ENCODE measurements around the gene GGPS1. TPM values are rescaled to one million over a fixed set of nuclear protein-coding genes. Genes with fewer than 3 reads are reported as not detected.
"Not testable (repeated sequence)": the region's sequence is repeated elsewhere in the genome, so short reads cannot be mapped to it uniquely, and the experiment has no call there.

GGPS1 gene
- total RNA-seq, 1 donor from 2014 or later: 57.2 TPM

- peaks cover 7% of the 10 kb centered on the region for H3K4me1 Mint-ChIP-seq
- H3K27ac Mint-ChIP-seq (ENCODE audit: unreplicated experiment): no peak overlapping the region
- H3K9me3 Mint-ChIP-seq: peaks cover 8% of the 10 kb centered on the region
- H3K4me3 Mint-ChIP-seq: no peak overlapping the region
- H3K36me3 Mint-ChIP-seq (ENCODE audit: low read depth): peaks cover 9% of the 10 kb centered on the region
- TF ChIP-seq CTCF (conservative IDR thresholded peaks at IDR 0.05): no peak
- H3K27me3 Mint-ChIP-seq (ENCODE audit: low read depth): no peaks in the 10 kb centered on the region
- no peak for DNase-seq (ENCODE audit: low read depth, low spot score)
Measured at GRCh38 chr1:235298758-235299157, 29.6 kb upstream of the GGPS1 start.

GRCh38 chr1:235299169-235299858, 29.1 kb upstream of the GGPS1 start:
- TF ChIP-seq CTCF (conservative IDR thresholded peaks at IDR 0.05): no peak
- DNase-seq (ENCODE audit: low read depth, low spot score): no peak
- Mint-ChIP-seq H3K27ac (ENCODE audit: unreplicated experiment) (no peak overlapping the region), H3K36me3 (ENCODE audit: low read depth) (peaks cover 9% of the 10 kb centered on the region), H3K4me3 (no peak overlapping the region), H3K9me3 (peaks cover 8% of the 10 kb centered on the region), H3K27me3 (ENCODE audit: low read depth) (no peaks in the 10 kb centered on the region), H3K4me1 (peaks cover 8% of the 10 kb centered on the region)

- Mint-ChIP-seq H3K9me3 (peaks cover 2% of the 10 kb centered on the region), H3K4me1 (peaks cover 26% of the 10 kb centered on the region), H3K4me3 (no peak overlapping the region), H3K36me3 (ENCODE audit: low read depth) (peaks cover 3% of the 10 kb centered on the region), H3K27ac (ENCODE audit: unreplicated experiment) (no peak overlapping the region), H3K27me3 (ENCODE audit: low read depth) (no peaks in the 10 kb centered on the region)
- DNase-seq (ENCODE audit: low read depth, low spot score): no peak
- no peak for TF ChIP-seq CTCF (conservative IDR thresholded peaks at IDR 0.05)
Measured at GRCh38 chr1:235302143-235302542, 26.2 kb upstream of the GGPS1 start.

GRCh38 chr1:235304549-235305451, 23.6 kb upstream of the GGPS1 start:
- Mint-ChIP-seq H3K4me1 (peaks cover 26% of the 10 kb centered on the region), H3K36me3 (ENCODE audit: low read depth) (peaks cover 4% of the 10 kb centered on the region), H3K4me3 (no peak overlapping the region), H3K9me3 (no peaks in the 10 kb centered on the region), H3K27me3 (ENCODE audit: low read depth) (no peaks in the 10 kb centered on the region), H3K27ac (ENCODE audit: unreplicated experiment) (no peak overlapping the region)
- DNase-seq (ENCODE audit: low read depth, low spot score): no peak
- no peak for TF ChIP-seq CTCF (conservative IDR thresholded peaks at IDR 0.05)

GRCh38 chr1:235307158-235308124, 20.9 kb upstream of the GGPS1 start:
- no peak for DNase-seq (ENCODE audit: low read depth, low spot score)
- Mint-ChIP-seq H3K9me3 (no peaks in the 10 kb centered on the region), H3K27me3 (ENCODE audit: low read depth) (no peaks in the 10 kb centered on the region), H3K27ac (ENCODE audit: unreplicated experiment) (peak overlapping the region; percentile 30), H3K4me1 (peaks cover 26% of the 10 kb centered on the region), H3K4me3 (no peak overlapping the region), H3K36me3 (ENCODE audit: low read depth) (peaks cover 10% of the 10 kb centered on the region)
- TF ChIP-seq CTCF (conservative IDR thresholded peaks at IDR 0.05): no peak

- H3K4me3 Mint-ChIP-seq; H3K36me3 Mint-ChIP-seq (ENCODE audit: low read depth); DNase-seq (ENCODE audit: low read depth, low spot score); H3K27me3 Mint-ChIP-seq (ENCODE audit: low read depth); H3K27ac Mint-ChIP-seq (ENCODE audit: unreplicated experiment); H3K9me3 Mint-ChIP-seq: not testable (repeated sequence)
- peaks cover 32% of the 10 kb centered on the region for H3K4me1 Mint-ChIP-seq
Measured at GRCh38 chr1:235309206-235309605, 19.2 kb upstream of the GGPS1 start.
